CD4-positive, alpha-beta T cell treated with Interleukin-10 for 1 hour (primary cell): ENCODE measurements around the gene WFDC10A.
"Not testable (repeated sequence)": the region's sequence is repeated elsewhere in the genome, so short reads cannot be mapped to it uniquely, and the experiment has no call there.

Experiments used
- DNase-seq: peaks from one replicate; pipeline ENCODE4 v3.0.0-alpha.2; 2020

The WFDC10A gene

DNA sequence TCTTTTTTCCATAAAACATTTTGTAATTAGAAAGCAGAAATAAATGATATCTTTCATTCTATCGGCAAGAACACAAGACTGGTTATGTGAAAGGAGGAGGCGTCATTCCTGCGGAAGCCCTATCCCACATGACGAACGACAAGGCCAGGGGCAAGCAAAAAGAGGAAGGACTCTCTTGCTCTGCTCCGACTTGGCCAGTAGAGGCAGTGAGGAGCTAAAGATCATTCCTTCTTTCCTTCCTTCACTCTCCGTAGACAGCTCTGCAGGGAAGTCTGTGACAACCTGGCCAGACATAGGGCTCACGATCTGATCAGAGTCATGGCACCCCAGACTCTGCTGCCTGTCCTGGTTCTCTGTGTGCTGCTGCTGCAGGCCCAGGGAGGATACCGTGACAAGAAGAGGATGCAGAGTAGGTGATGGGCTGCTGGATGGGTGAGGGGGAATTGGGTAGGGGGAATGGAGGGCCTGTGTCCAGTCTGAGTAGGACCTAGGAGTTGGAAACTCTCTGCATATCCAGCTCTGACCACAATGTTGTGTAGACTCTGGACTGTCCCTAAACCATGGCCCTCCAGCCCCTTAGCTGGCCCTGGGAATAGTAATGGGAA is at the start of gene WFDC10A:
Gene WFDC10A, plus strand, starts transcription at position 244 of the 605 bp plus-strand sequence. Its CDS starts 75 bp downstream, at position 319.
- peak; percentile 17 for DNase-seq

DNA sequence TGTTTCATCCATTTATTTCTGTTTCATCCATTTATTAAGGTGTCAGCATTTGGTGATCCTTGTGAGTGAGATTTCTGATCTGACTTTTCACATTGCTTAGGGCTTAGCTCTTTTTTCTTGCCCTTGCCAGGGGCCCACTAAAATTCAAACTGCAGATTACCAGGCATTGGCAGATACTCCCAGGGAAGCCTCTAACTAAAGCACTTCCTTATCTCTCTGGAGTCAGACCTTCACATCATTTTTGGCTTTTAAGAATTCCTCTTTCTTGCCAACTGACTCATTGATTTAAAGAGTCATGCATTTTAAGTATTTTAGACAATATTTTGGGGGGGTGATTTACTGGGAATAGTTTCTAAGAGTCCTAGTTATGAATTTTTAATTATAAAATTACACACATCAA is 47.8 kb upstream of the WFDC10A start:
- DNase-seq: no peak

GRCh38 chr20:45583502-45583901 is 46.0 kb upstream of the WFDC10A start:
- DNase-seq: no peak

DNA sequence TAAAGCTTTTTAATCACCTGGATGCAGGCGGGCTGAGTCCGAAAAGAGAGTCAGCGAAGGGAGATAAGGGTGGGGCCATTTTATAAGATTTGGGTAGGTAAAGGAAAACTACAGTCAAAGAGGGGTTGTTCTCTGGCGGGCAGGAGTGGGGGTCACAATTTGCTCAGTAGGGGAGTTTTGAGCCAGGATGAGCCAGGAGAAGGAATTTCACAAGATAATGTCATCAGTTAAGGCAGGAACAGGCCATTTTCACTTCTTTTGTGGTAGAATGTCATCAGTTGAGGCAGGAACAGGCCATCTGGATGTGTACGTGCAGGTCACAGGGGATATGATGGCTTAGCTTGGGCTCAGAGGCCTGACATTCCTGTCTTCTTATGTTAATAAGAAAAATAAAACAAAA is 45.2 kb upstream of the WFDC10A start:
- not testable (repeated sequence) for DNase-seq

- DNase-seq: not testable (repeated sequence)
Observed at GRCh38 chr20:45585986-45586385, 43.6 kb upstream of the WFDC10A start.

- no peak for DNase-seq
Observed at GRCh38 chr20:45588800-45589199, 40.7 kb upstream of the WFDC10A start.

DNA sequence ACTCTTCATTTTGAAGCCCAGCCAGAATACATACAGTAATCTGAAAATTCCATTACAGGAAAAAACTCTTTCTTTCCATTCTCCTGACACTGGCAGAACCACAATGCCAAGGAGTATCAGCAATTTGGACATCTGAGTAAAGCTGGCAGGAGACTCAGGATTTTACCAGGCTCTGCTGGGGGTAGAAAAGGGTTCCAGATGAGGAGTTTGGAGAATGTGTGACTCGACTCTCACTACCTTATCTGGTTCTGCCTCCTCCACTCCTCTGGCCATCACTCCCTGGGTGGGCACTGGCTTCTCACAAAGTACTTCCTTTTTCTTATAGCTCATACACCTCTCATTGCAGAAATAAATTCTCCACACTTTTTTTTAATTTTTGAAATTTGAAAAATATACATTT is 39.8 kb upstream of the WFDC10A start:
- no peak for DNase-seq

- DNase-seq: peak; percentile 36
Observed at GRCh38 chr20:45592574-45593189, 36.9 kb upstream of the WFDC10A start.

GRCh38 chr20:45593498-45593897 is 36.0 kb upstream of the WFDC10A start:
- no peak for DNase-seq

GRCh38 chr20:45595235-45595634 is 34.3 kb upstream of the WFDC10A start:
- no peak for DNase-seq

- DNase-seq: no peak
Observed at GRCh38 chr20:45607810-45608209, 21.7 kb upstream of the WFDC10A start.

DNA sequence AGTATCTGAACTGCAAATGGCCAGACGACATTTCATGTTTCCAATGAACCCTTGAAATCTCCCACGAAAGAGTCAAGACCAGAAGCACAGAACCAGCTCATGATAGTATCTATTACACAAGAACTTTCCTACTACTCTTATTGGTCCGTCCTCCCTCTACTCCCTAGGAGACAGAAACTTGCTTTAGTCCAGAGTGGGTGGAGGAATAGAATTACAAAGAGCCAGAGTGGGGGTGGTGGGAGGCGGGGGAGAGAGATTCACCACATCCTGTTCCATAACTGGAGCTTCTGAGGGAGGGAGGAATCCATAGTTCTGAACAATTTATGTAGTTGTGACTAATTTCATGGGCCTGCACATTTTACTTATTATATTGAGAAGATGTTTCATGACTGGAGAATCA is 18.5 kb upstream of the WFDC10A start:
- DNase-seq: no peak

DNA sequence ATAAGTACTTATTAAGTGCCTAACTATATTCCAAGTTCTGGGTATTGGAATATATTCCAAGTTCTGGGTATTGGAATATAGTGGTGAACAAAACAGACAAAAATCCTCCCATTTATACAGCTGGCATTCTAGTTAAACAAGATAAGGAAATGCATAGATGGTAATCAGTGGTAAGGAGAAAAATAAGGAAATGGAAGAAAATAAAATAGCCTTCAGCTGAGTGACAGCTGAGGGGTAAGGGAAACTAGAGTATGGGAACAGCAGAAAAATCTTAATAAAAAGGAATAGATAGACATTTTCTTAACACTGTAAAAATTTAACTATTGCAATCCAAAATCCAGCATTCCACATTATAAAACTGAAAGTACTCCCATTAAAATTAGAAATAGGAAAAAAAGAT is 17.2 kb upstream of the WFDC10A start:
- no peak for DNase-seq

DNA sequence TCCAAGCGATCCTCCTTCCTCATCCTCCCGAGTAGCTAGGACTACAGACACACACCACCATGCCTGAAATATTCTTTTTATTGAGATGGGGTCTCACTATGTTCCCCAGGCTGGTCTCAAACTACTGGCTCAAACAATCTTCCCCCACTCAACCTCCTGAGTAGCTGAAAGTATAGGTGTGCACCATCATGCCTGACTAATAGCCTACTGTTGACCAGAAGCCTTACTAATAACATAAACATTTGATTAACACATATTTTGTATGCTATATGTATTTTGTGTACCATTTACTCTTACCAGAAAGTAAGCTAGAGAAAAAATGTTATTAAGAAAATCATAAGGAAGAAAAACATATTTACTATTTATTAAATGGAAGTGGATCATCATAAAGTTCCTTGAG is 11.9 kb upstream of the WFDC10A start:
- no peak for DNase-seq

DNA sequence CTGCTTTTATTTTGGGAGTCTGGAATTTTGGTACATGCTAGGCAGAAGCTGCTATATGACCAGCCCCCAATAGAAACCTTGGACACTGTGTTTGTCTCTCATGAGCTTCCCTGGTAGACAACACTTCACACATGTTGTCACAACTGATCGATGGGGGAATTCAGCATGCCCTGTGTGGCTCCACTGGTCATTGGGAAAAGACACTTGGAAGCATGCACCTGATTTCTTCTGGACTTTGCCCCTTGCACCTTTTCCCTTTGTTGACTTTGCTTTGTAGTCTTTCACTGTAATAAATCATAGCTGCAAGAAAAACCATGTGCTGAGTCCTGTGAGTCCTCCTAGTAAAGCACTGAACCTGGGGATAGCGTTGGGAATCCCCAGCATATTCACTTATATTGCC is 7.9 kb upstream of the WFDC10A start:
- no peak for DNase-seq

DNA sequence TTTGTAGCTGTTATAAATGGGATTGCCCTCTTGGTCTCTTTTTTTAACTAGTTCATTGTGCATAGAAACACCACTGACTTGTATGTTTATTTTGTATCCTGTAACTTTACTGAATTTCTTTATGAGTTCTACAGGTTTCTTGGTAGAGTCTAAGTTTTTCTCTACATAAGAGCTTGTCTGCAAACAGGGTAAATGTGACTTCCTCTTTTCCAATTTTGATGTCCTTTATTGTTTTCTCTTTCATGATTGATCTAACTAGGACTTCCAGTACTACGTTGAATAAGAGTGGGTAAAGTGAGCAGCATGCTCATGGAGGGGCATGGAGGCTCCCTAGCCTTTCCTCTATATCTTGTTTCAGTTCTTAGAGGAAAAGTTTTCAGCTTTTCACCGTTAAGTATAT is 3.0 kb upstream of the WFDC10A start:
- no peak for DNase-seq

DNA sequence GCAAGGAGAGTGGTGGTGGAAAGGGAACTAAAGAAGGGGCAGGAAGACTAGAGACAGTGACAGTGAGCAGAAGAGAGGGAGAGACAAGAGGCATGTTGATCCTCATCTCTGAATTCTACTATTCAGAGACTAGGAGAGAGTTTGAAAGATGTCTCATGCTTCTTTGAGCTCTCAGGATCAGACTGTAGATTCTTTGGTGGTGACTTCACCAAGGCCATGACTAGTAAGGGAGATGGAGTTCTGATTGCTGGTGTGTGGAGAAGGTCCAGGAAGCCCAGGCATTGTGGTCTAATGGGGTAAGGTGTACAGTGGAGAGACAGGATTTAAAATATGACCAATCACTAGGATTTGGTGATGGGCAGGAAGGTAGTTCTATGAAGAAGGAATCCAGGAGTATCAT is 832 bp downstream of the WFDC10A start:
- no peak for DNase-seq

DNA sequence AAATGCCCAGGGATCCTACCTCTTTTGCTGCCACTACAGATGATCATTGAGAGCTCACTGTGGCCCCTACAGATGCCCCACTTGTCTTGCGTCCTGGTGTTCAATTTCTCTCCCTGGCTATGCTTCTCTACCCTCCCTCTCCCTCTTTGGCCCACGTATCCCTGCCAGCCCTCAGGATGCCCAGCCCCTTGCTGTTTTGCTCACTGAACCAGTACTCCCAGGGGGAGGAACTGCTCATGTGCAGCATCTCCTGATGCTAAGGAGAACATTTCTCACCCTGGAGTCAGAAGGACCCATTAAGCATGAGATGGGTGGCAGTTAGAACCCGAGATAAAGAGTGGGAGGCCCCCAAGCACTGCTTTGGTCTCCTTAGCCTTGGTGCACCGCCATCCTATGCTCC is 1.6 kb downstream of the WFDC10A start, which contains the start of gene WFDC9:
Gene WFDC9, minus strand, starts transcription at position 101 of the 400 bp plus-strand sequence. CDS start 21,103 bp downstream, outside the sequence.
- no peak for DNase-seq

DNA sequence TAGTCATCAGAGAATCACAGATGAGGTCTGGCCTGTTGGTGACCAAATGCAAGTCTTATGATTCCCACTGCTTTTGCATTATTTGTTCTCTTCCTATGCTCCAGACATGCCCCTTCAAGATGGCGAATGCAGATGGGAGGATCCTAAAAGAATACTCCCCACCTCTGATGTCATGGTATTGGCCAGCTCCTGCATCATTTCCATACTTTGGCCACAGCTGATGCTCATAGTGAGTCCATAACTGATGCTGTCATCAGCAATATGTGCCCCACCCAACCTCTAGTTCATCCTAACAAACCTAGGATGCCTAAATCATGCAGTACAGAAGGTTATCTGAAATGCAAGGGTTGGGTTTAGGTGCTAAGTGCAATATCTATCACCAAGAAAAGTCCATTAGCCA is 7.0 kb downstream of the WFDC10A start:
- DNase-seq: no peak

DNA sequence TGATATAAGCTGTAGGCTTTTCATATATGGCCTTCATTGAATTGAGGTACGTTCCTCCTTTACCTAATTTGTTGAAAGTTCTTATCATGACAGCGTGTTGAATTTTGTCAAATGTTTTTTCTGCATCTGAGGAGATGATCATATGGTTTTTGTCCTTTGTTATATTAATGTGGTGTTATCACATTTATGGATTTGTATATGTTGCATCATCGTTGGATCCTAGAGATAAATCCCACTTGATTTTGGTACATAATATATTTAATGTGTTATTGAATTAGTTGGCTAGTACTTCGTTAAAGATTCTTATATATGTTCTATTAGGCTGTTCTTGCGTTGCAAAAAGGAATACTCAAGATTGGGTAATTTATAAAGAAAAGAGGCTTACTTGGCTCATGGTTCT is 10.1 kb downstream of the WFDC10A start:
- DNase-seq: no peak

GRCh38 chr20:45641076-45641475 is 11.5 kb downstream of the WFDC10A start:
- DNase-seq: not testable (repeated sequence)

DNA sequence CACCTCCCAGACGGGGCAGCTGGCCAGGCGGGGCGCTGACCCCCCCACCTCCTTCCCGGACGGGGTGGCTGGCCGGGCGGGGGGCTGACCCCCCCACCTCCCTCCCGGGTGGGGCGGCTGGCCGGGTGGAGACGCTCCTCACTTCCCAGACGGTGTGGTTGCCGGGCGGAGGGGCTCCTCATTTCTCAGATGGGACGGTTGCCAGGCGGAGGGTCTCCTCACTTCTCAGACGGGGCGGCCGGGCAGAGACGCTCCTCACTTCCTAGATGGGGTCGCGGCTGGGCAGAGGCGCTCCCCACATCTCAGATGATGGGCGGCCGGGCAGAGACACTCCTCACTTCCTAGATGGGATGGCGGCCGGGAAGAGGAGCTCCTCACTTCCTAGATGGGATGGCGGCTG is 16.3 kb downstream of the WFDC10A start:
- DNase-seq: not testable (repeated sequence)

DNA sequence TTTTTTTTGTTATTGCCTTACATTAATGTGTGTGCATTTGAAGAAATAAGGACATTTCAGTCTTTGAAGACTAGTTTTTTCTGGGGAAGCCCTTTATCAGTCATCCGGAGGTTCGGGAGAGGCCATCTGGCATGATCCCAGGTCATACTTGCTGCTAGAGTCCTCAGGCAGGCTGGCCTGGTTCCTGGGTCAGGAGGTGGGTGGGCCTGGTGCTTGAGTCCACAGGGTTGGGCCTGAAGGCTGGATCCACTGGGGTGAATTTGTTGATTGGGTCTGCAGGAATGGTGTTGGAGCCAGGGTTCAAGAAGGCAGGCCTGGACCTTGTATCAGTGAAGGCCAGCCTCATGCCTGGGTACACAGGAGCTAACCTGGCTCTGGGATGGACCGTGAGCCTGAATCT is 17.3 kb downstream of the WFDC10A start:
- DNase-seq: no peak

GRCh38 chr20:45647441-45648050 is 18.0 kb downstream of the WFDC10A start:
- DNase-seq: no peak
